Esophagus squamous epithelium (tissue), 4 donors: ENCODE measurements around the gene SLC13A4.
"Not testable (repeated sequence)": the region's sequence is repeated elsewhere in the genome, so short reads cannot be mapped to it uniquely, and the experiment has no call there.

Experiments
- POLR2A ChIP-seq, 4 donors: fragments of 450-650 bp; IDR thresholded peaks; one replicate each; pipeline ENCODE4 v1.6.1; 2017; ENCODE audit warnings: antibody characterized with exemption in 4 of 4, mild to moderate bottlenecking in 4 of 4, moderate library complexity in 3 of 4
- TF ChIP-seq, protein P1 (sequence below), 6 experiments: fragments of 450-650 bp in 4 of 6; fragments of 200-600 bp in 2 of 6; sonication (generic) in 2 of 6; IDR thresholded peaks; one replicate each; pipeline ENCODE4 v1.5.1; 2016 to 2019; ENCODE audit warnings: antibody characterized with exemption in 6 of 6, mild to moderate bottlenecking in 4 of 6, moderate library complexity in 4 of 6

GRCh38 chr7:135737306-135737647 is 9.3 kb upstream of the SLC13A4 start:
- TF ChIP-seq, protein P1, sequence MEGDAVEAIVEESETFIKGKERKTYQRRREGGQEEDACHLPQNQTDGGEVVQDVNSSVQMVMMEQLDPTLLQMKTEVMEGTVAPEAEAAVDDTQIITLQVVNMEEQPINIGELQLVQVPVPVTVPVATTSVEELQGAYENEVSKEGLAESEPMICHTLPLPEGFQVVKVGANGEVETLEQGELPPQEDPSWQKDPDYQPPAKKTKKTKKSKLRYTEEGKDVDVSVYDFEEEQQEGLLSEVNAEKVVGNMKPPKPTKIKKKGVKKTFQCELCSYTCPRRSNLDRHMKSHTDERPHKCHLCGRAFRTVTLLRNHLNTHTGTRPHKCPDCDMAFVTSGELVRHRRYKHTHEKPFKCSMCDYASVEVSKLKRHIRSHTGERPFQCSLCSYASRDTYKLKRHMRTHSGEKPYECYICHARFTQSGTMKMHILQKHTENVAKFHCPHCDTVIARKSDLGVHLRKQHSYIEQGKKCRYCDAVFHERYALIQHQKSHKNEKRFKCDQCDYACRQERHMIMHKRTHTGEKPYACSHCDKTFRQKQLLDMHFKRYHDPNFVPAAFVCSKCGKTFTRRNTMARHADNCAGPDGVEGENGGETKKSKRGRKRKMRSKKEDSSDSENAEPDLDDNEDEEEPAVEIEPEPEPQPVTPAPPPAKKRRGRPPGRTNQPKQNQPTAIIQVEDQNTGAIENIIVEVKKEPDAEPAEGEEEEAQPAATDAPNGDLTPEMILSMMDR (IDR thresholded peaks at IDR 0.05): not testable (repeated sequence)
- TF ChIP-seq POLR2A (IDR thresholded peaks at IDR 0.05): not testable (repeated sequence)
